H1 (cell line): ENCODE results near the gene LRRC27. TPM values are rescaled to one million over a fixed set of nuclear protein-coding genes. Genes with fewer than 3 reads are reported as not detected.
A peak's percentile ranks its signal among the peaks of the same experiment; 100 is the strongest.

Source experiments
- CTCF ChIA-PET: fragments of 300-600 bp; sonication (Branson Sonifier 250); formaldehyde crosslinking; loops from one replicate; lab custom pipeline; 2021; ENCODE audit not compliant: partially characterized antibody; lab: Charles Lee
- POLR2A ChIA-PET: fragments of 300-600 bp; sonication (Branson Sonifier 250); formaldehyde crosslinking; loops from one replicate; lab custom pipeline; 2021; ENCODE audit warnings: inconsistent platforms; ENCODE audit not compliant: partially characterized antibody; lab: Charles Lee
- DNase-seq, 2 experiments: peaks; one replicate each; pipeline versions ENCODE4 v3.0.0 to v3.0.0-alpha.2; 2010 to 2022; ENCODE audit warnings: low spot score in 2 of 2, low read depth in 1 of 2, mixed read lengths in 1 of 2
- FAIRE-seq: peaks from 2 replicates; lab custom pipeline; 2011; peaks lifted over from hg19 to GRCh38; lab: Jason Lieb, UNC
- H2AFZ ChIP-seq: 2 replicates; pipeline ENCODE4 v1.8.1; 2012; ENCODE audit warnings: low read length, inconsistent platforms
- H2AK5ac ChIP-seq: 2 replicates; pipeline ENCODE4 v1.6.1; 2013; ENCODE audit warnings: low read depth, low read length
- H2BK120ac ChIP-seq: replicated peaks from 2 replicates; pipeline ENCODE3; 2013; ENCODE audit warnings: low read depth, low read length, inconsistent platforms
- H2BK12ac ChIP-seq: 2 replicates; pipeline ENCODE4 v1.6.1; 2013; ENCODE audit warnings: low read depth, low read length
- H2BK15ac ChIP-seq: 2 replicates; pipeline ENCODE4 v1.6.1; 2013; ENCODE audit warnings: low read length
- H2BK20ac ChIP-seq: 2 replicates; pipeline ENCODE4 v1.6.1; 2013; ENCODE audit warnings: low read length
- H2BK5ac ChIP-seq: 2 replicates; pipeline ENCODE4 v1.6.1; 2013; ENCODE audit warnings: low read depth, low read length
- H3K14ac ChIP-seq: 2 replicates; pipeline ENCODE4 v1.6.1; 2013; ENCODE audit warnings: inconsistent platforms; ENCODE audit not compliant: insufficient read length
- H3K18ac ChIP-seq: 2 replicates; pipeline ENCODE4 v1.6.1; 2013; ENCODE audit warnings: low read length; ENCODE audit errors: extremely low read depth
- H3K23ac ChIP-seq: 2 replicates; pipeline ENCODE4 v1.6.1; 2013; ENCODE audit warnings: inconsistent platforms; ENCODE audit not compliant: insufficient read length
- H3K23me2 ChIP-seq: 2 replicates; pipeline ENCODE4 v1.6.1; 2013; ENCODE audit warnings: low read depth, low read length
- H3K27ac ChIP-seq: 2 replicates; pipeline ENCODE4 v1.6.1; 2011; ENCODE audit warnings: low read depth, low read length, inconsistent platforms
- H3K27me3 ChIP-seq, 4 experiments: replicated peaks in 1 of 4; 1 replicate in 1 of 4; 2 replicates in 3 of 4; pipeline versions ENCODE4 v1.6.1 to v1.8.1; 2011 to 2013; ENCODE audit warnings: low read length in 3 of 4, mild to moderate bottlenecking in 3 of 4, inconsistent platforms in 2 of 4, mixed read lengths in 2 of 4, moderate library complexity in 1 of 4; ENCODE audit not compliant: control insufficient read depth in 3 of 4, insufficient read depth in 3 of 4; ENCODE audit errors: extremely low read depth in 1 of 4
- H3K36me3 ChIP-seq, 4 experiments: 2 replicates each; pipeline versions ENCODE4 v1.6.1 to v1.8.1; 2011 to 2013; ENCODE audit warnings: mild to moderate bottlenecking in 4 of 4, low read length in 3 of 4, moderate library complexity in 2 of 4, control low read depth in 1 of 4, inconsistent platforms in 1 of 4; ENCODE audit not compliant: insufficient read depth in 4 of 4, control insufficient read depth in 2 of 4
- H3K4ac ChIP-seq: replicated peaks from 2 replicates; pipeline ENCODE3; 2013; ENCODE audit warnings: low read length, low read depth, mixed read lengths, inconsistent platforms; ENCODE audit not compliant: insufficient read length
- H3K4me1 ChIP-seq, 4 experiments: replicated peaks in 1 of 4; 1 replicate in 1 of 4; 2 replicates in 3 of 4; pipeline versions ENCODE4 v1.6.1 to v1.8.1; 2011 to 2013; ENCODE audit warnings: low read length in 3 of 4, inconsistent platforms in 2 of 4, mixed read lengths in 1 of 4; ENCODE audit not compliant: insufficient read depth in 4 of 4, control insufficient read depth in 3 of 4
- H3K4me2 ChIP-seq, 2 experiments: 2 replicates each; pipeline versions ENCODE4 v1.6.1 to v1.8.1; 2011 to 2013; ENCODE audit warnings: low read depth in 2 of 2, low read length in 2 of 2, control low read depth in 1 of 2, inconsistent platforms in 1 of 2, mild to moderate bottlenecking in 1 of 2; ENCODE audit not compliant: insufficient read depth in 1 of 2
- H3K4me3 ChIP-seq, 4 experiments: fragments of 200-600, 300-600 bp in 1 of 4; sonication (generic), shearing (Covaris generic), sonication (Bioruptor Twin) in 1 of 4; 2 replicates each; pipeline versions ENCODE4 v1.5.1 to v1.8.1; 2011 to 2016; ENCODE audit warnings: low read length in 4 of 4, low read depth in 3 of 4, control low read depth in 2 of 4, inconsistent platforms in 2 of 4, mild to moderate bottlenecking in 2 of 4, mixed read lengths in 1 of 4, moderate library complexity in 1 of 4; ENCODE audit not compliant: insufficient read depth in 2 of 4; ENCODE audit errors: extremely low read depth in 1 of 4
- H3K56ac ChIP-seq: replicated peaks from 2 replicates; pipeline ENCODE3; 2013; ENCODE audit warnings: low read depth, mild to moderate bottlenecking, mixed read lengths, low read length, inconsistent platforms; ENCODE audit not compliant: insufficient read length
- H3K79me1 ChIP-seq: 2 replicates; pipeline ENCODE4 v1.6.1; 2013; ENCODE audit warnings: low read depth, low read length, control low read depth
- H3K79me2 ChIP-seq, 2 experiments: 2 replicates each; pipeline versions ENCODE4 v1.6.1 to v1.8.1; 2012 to 2013; ENCODE audit warnings: low read length in 2 of 2, mild to moderate bottlenecking in 2 of 2, inconsistent platforms in 1 of 2; ENCODE audit not compliant: insufficient read depth in 2 of 2, control insufficient read depth in 1 of 2
- H3K9ac ChIP-seq, 4 experiments: replicated peaks in 1 of 4; 1 replicate in 1 of 4; 2 replicates in 3 of 4; pipeline versions ENCODE4 v1.6.1 to v1.8.1; 2011 to 2013; ENCODE audit warnings: low read depth in 3 of 4, low read length in 3 of 4, control low read depth in 2 of 4, mild to moderate bottlenecking in 2 of 4, moderate library complexity in 2 of 4, inconsistent platforms in 1 of 4; ENCODE audit errors: extremely low read depth in 1 of 4
- H3K9me3 ChIP-seq, 2 experiments: 2 replicates each; pipeline versions ENCODE4 v1.6.1 to v1.8.1; 2012 to 2013; ENCODE audit warnings: mild to moderate bottlenecking in 2 of 2, moderate library complexity in 2 of 2, control low read depth in 1 of 2, inconsistent platforms in 1 of 2, low read depth in 1 of 2, low read length in 1 of 2, mixed read lengths in 1 of 2; ENCODE audit not compliant: insufficient read depth in 2 of 2
- H4K20me1 ChIP-seq, 2 experiments: replicated peaks in 1 of 2; 2 replicates each; pipeline versions ENCODE3 to v1.8.1; 2011 to 2013; ENCODE audit warnings: inconsistent platforms in 2 of 2, low read length in 2 of 2, mild to moderate bottlenecking in 1 of 2; ENCODE audit not compliant: insufficient read depth in 2 of 2, control insufficient read depth in 1 of 2
- H4K5ac ChIP-seq: 2 replicates; pipeline ENCODE4 v1.6.1; 2013; ENCODE audit warnings: low read length, low read depth, mixed read lengths, inconsistent platforms; ENCODE audit not compliant: insufficient read length
- H4K8ac ChIP-seq: 2 replicates; pipeline ENCODE4 v1.8.0; 2013; ENCODE audit warnings: mild to moderate bottlenecking, moderate library complexity, low read length, inconsistent platforms; ENCODE audit not compliant: insufficient read depth; ENCODE audit errors: extremely low read depth
- H4K91ac ChIP-seq: replicated peaks from 2 replicates; pipeline ENCODE3; 2013; ENCODE audit warnings: low read length, mixed read lengths, inconsistent platforms; ENCODE audit not compliant: insufficient read length
- CHD2 ChIP-seq: IDR thresholded peaks from 2 replicates; pipeline ENCODE4 v1.6.1; 2012; ENCODE audit warnings: low read length, improper control_type of control experiment
- GABPA ChIP-seq: IDR thresholded peaks from 2 replicates; pipeline ENCODE4 v1.6.1; 2011; ENCODE audit warnings: mild to moderate bottlenecking, low read length, moderate library complexity, borderline replicate concordance; ENCODE audit not compliant: insufficient read depth
- HDAC6 ChIP-seq: IDR thresholded peaks from one replicate; pipeline ENCODE4 v1.7.1; 2012; ENCODE audit warnings: low read depth, mild to moderate bottlenecking, inconsistent platforms, low read length, moderate library complexity
- JUN ChIP-seq: IDR thresholded peaks from 2 replicates; pipeline ENCODE4 v1.6.1; 2011; ENCODE audit warnings: low read depth, mild to moderate bottlenecking, improper control_type of control experiment, low read length
- KDM4A ChIP-seq: IDR thresholded peaks from one replicate; pipeline ENCODE4 v1.7.1; 2012; ENCODE audit warnings: low read depth, mild to moderate bottlenecking, moderate library complexity, low read length, inconsistent platforms; ENCODE audit not compliant: severe bottlenecking
- SIRT6 ChIP-seq: IDR thresholded peaks from one replicate; pipeline ENCODE4 v1.7.1; 2012; ENCODE audit warnings: low read length, inconsistent platforms
- TBP ChIP-seq: IDR thresholded peaks from 2 replicates; pipeline ENCODE4 v1.6.1; 2011; ENCODE audit warnings: low read depth, low read length, improper control_type of control experiment
- TEAD4 ChIP-seq: IDR thresholded peaks from 2 replicates; pipeline ENCODE4 v1.6.1; 2012; ENCODE audit warnings: low read depth, low read length, inconsistent platforms, mixed read lengths
- WGBS, 2 experiments: shearing (Covaris generic) in 1 of 2; methylation state at CpG; one replicate each; pipeline versions ENCODE4 v1.1.6 to v1.1.7; 2013 to 2015; ENCODE audit warnings: low lambda C conversion rate in 2 of 2, mixed read lengths in 2 of 2, inconsistent platforms in 1 of 2, low coverage in 1 of 2, missing lambda C conversion rate in 1 of 2; ENCODE audit not compliant: insufficient replicate concordance in 2 of 2, insufficient coverage in 1 of 2, insufficient read length in 1 of 2; ENCODE audit errors: extremely low coverage in 1 of 2, missing lambda C conversion rate in 1 of 2; 5-methylcytosine and 5-hydroxymethylcytosine counted together
- polyA plus RNA-seq, 7 experiments: library from polyadenylated mRNA; depleted of rRNA in 3 of 7; stranded (reverse) in 5 of 7; unstranded in 2 of 7; fragments of >200 nt in 5 of 7; fragments of 200-250 nt in 2 of 7; gene quantifications; 1 replicate in 5 of 7; 2 replicates in 1 of 7; 4 replicates in 1 of 7; pipeline versions ENCODE4 v1.2.1 to v1.2.3, GENCODE V29; 2011 to 2013; ENCODE audit warnings: missing spikeins in 2 of 7, mixed read lengths in 2 of 7
- total RNA-seq: library from RNA; stranded (reverse); fragmentation: NEBNext Ultra II Directional; extraction: Animal tissue kit (Norgen Biotek cat#: 25700); gene quantifications from 2 replicates; pipeline ENCODE4 v1.2.1, GENCODE V29; 2021
- TF ChIP-seq, protein P1 (sequence below): IDR thresholded peaks from 2 replicates; pipeline ENCODE4 v1.6.1; 2012; ENCODE audit warnings: low read length, inconsistent platforms

LRRC27 gene
- total and polyA plus RNA-seq, 2 of the 8 experiments (the other 6 are each of a cell fraction or from before 2014, with no cell fraction given), result 1.2 to 3.8 TPM

GRCh38 chr10:132363921-132364593 is 32.1 kb downstream of the LRRC27 start:
- H4K5ac ChIP-seq, result peak overlapping the region; percentile 2
- peak; percentile 100 for FAIRE-seq
- no peak overlapping the region for H3K18ac ChIP-seq
- no peak for TF ChIP-seq TBP
- no peak for TF ChIP-seq CHD2
- no peak for TF ChIP-seq KDM4A
- no peak for TF ChIP-seq HDAC6
- no peak for TF ChIP-seq TEAD4
- no peak for TF ChIP-seq SIRT6
- no peak for TF ChIP-seq JUN
- TF ChIP-seq GABPA, result no peak
- TF ChIP-seq, protein P1, sequence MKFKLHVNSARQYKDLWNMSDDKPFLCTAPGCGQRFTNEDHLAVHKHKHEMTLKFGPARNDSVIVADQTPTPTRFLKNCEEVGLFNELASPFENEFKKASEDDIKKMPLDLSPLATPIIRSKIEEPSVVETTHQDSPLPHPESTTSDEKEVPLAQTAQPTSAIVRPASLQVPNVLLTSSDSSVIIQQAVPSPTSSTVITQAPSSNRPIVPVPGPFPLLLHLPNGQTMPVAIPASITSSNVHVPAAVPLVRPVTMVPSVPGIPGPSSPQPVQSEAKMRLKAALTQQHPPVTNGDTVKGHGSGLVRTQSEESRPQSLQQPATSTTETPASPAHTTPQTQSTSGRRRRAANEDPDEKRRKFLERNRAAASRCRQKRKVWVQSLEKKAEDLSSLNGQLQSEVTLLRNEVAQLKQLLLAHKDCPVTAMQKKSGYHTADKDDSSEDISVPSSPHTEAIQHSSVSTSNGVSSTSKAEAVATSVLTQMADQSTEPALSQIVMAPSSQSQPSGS, result no peak
- TF ChIP-seq, all 59 proteins: peak for 0
- Histone ChIP-seq H4K91ac (peak overlapping the region; percentile 99), H3K56ac (peak overlapping the region; percentile 100), H3K36me3 (no peaks in the 10 kb centered on the region; a peak in 1 of 8 replicates), H2BK20ac (peak overlapping the region; percentile 1; the same call in 1 of the 2 replicates), H3K4me2 (no peak overlapping the region), H3K27ac (no peak overlapping the region), H3K27me3 (peaks cover 0 to 2% (median 0%) of the 10 kb centered on the region in 4 experiments; a peak in 1 of 7 replicates), H2BK5ac (peak overlapping the region; percentile 3; the same call in 1 of the 2 replicates), H3K9ac (peak overlapping the region in 1 of 4 experiments; percentile 0; a peak in 1 of 7 replicates), H4K20me1 (peaks cover 0 to 5% of the 10 kb centered on the region in 2 experiments), H3K23ac (no peak overlapping the region), H2BK12ac (peak overlapping the region; percentile 3; the same call in 1 of the 2 replicates), H2AK5ac (peak overlapping the region; percentile 2; the same call in 1 of the 2 replicates), H2BK15ac (0 out of 2 replicates have a peak overlapping the region, but pooled peaks have one; percentile 5), H3K23me2 (peaks cover 7% of the 10 kb centered on the region; the same call in 1 of the 2 replicates), H3K9me3 (no peaks in the 10 kb centered on the region), H3K79me2 (no peaks in the 10 kb centered on the region), H2BK120ac (peak overlapping the region; percentile 92), H3K4me1 (no peaks in the 10 kb centered on the region), H3K4me3 (no peak overlapping the region), H4K8ac (peak overlapping the region; percentile 63), H3K14ac (no peak overlapping the region), H3K4ac (peak overlapping the region; percentile 100), H3K79me1 (no peaks in the 10 kb centered on the region), H2AFZ (no peak overlapping the region)
- POLR2A ChIA-PET, result interaction anchor here (0.8 kb wide), 1 partner anchor 87 kb away, joined by 3 read pairs; no protein-coding TSS in a partner anchor
- 66 to 100% methylated on average over 3 to 16 of the region's 16 CpGs for WGBS, 2 experiments
- no peak for DNase-seq
- CTCF ChIA-PET, result interaction anchor here (1.0 to 4.8 kb wide), 9 partner anchors 9 to 289 kb away, joined by 3 to 54 read pairs (median 9); no protein-coding TSS in a partner anchor
